Ishikawa (cell line): ENCODE data around the gene SV2C.

Experiments used
- TEAD4 ChIP-seq: IDR thresholded peaks from 2 replicates; pipeline ENCODE4 v1.6.1; 2012
- TF ChIP-seq, protein P1 (sequence below): IDR thresholded peaks from 2 replicates; pipeline ENCODE4 v1.6.1; 2012; ENCODE audit warnings: low read depth, mild to moderate bottlenecking

GRCh38 chr5:76209297-76209696, 126.1 kb downstream of the SV2C start:
- TF ChIP-seq, protein P1, sequence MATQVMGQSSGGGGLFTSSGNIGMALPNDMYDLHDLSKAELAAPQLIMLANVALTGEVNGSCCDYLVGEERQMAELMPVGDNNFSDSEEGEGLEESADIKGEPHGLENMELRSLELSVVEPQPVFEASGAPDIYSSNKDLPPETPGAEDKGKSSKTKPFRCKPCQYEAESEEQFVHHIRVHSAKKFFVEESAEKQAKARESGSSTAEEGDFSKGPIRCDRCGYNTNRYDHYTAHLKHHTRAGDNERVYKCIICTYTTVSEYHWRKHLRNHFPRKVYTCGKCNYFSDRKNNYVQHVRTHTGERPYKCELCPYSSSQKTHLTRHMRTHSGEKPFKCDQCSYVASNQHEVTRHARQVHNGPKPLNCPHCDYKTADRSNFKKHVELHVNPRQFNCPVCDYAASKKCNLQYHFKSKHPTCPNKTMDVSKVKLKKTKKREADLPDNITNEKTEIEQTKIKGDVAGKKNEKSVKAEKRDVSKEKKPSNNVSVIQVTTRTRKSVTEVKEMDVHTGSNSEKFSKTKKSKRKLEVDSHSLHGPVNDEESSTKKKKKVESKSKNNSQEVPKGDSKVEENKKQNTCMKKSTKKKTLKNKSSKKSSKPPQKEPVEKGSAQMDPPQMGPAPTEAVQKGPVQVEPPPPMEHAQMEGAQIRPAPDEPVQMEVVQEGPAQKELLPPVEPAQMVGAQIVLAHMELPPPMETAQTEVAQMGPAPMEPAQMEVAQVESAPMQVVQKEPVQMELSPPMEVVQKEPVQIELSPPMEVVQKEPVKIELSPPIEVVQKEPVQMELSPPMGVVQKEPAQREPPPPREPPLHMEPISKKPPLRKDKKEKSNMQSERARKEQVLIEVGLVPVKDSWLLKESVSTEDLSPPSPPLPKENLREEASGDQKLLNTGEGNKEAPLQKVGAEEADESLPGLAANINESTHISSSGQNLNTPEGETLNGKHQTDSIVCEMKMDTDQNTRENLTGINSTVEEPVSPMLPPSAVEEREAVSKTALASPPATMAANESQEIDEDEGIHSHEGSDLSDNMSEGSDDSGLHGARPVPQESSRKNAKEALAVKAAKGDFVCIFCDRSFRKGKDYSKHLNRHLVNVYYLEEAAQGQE, result no peak
- no peak for TF ChIP-seq TEAD4
